ENCODE data around the gene BMP5.

The BMP5 gene

DNA sequence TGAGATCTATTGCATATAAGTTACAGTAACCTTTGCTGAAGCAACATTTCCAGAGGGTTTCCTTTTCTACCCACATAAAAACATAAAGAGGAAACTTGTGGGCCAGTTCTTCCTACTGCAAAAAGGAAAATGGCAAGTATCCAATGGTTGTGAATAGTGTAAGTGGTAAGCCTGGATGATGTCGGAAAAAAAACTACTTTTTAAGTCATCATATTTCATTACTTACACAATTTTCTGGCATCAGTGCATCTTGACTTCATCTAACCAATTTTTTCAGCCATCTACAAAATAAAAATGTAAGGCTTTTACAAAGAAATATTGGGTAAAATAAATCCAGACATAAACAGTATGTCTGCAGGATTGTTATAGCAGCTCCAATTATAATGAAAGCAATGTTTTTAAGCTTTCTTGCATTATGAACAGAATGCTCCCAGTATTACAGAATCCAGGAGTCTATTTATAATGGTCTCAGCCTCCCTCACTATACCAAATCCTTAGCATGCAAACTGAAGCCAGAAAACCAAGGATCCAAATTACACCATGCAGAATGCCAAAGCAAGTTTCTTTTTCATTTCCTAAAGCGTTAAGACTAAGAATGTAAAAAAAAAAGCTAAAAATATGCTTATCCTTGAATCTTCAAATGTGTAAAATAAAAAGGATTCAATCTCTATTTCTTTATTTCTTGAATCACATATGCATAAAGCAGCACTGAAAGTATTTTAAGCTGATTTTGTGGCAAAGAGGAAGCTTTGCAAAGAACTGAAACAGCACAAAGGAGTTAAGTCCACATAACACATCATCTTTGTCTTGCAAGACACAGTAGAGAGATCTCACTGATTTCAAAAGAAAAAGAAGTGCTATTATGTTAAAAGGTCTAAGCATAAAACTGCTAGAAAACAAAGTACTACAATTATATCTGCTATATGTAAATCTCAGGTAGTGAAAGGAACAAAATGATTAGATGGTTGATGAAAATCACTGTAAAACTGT lies 169.6 kb downstream of the BMP5 start:
- no peak for DNase-seq

DNA sequence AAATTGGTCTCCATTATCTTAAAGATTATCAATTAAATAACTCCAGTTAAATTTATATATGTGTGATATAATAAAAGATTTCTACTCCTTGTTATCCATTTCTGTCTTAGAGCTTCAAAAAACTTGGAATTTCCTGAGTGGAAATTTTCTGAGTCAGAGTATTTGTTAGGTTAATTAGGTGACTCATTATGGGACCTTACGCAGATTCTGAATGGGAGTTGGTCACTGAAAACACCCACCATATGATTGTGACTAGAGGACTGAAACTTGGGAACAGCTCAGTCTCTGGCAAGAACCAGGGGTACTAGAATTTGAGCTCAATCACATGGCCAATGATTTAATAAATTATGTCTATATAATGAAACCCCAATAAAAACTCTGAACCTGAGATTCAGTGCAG lies 171.0 kb downstream of the BMP5 start:
- no peak for DNase-seq
